EH (cell line): ENCODE results near the gene PARN.
"Not testable (repeated sequence)": the region's sequence is repeated elsewhere in the genome, so short reads cannot be mapped to it uniquely, and the experiment has no call there.

ENCODE experiments used
- DNase-seq: peaks from one replicate; pipeline ENCODE4 v3.0.0-alpha.2; 2015; ENCODE audit warnings: low read depth

Gene PARN

GRCh38 chr16:14437426-14437825, 192.6 kb downstream of the PARN start:
- no peak for DNase-seq

- DNase-seq = no peak
These were observed 193.6 kb downstream of the PARN start for GRCh38 chr16:14436401-14436955.

- no peak for DNase-seq
These were observed 195.2 kb downstream of the PARN start for GRCh38 chr16:14434860-14435259.

GRCh38 chr16:14428971-14429637, 201.0 kb downstream of the PARN start:
- DNase-seq = not testable (repeated sequence)

GRCh38 chr16:14428043-14428442, 202.0 kb downstream of the PARN start:
- no peak for DNase-seq

GRCh38 chr16:14427371-14427948, 202.6 kb downstream of the PARN start:
- peak; percentile 39 for DNase-seq

GRCh38 chr16:14424595-14424994, 205.5 kb downstream of the PARN start:
- no peak for DNase-seq

- DNase-seq = peak; percentile 37
These were observed 206.7 kb downstream of the PARN start for GRCh38 chr16:14423344-14423743.

- DNase-seq = no peak
These were observed 209.2 kb downstream of the PARN start for GRCh38 chr16:14420721-14421488.

GRCh38 chr16:14420243-14420642, 209.8 kb downstream of the PARN start:
- not testable (repeated sequence) for DNase-seq

GRCh38 chr16:14419817-14420216, 210.2 kb downstream of the PARN start:
- no peak for DNase-seq

- peak; percentile 37 for DNase-seq
These were observed 211.2 kb downstream of the PARN start for GRCh38 chr16:14418795-14419225.

GRCh38 chr16:14416184-14416583, 213.9 kb downstream of the PARN start:
- no peak for DNase-seq

- DNase-seq = no peak
These were observed 214.8 kb downstream of the PARN start for GRCh38 chr16:14415291-14415690.

GRCh38 chr16:14409563-14409962, 220.5 kb downstream of the PARN start:
- DNase-seq = peak; percentile 100

- no peak for DNase-seq
These were observed 222.2 kb downstream of the PARN start for GRCh38 chr16:14407786-14408399.

GRCh38 chr16:14405611-14406537, 224.2 kb downstream of the PARN start:
- no peak for DNase-seq

- not testable (repeated sequence) for DNase-seq
These were observed 227.1 kb downstream of the PARN start for GRCh38 chr16:14403001-14403389.

GRCh38 chr16:14402114-14403000, 227.7 kb downstream of the PARN start:
- DNase-seq = not testable (repeated sequence)

- DNase-seq = not testable (repeated sequence)
These were observed 228.4 kb downstream of the PARN start for GRCh38 chr16:14401711-14402061.
